PC-9 (cell line): ENCODE data around the gene MLH1.

Source experiments
- CTCF ChIP-seq: fragments of 200-600 bp; sonication (generic); conservative IDR thresholded peaks from 2 replicates; pipeline ENCODE4 v1.6.1; 2017; ENCODE audit warnings: mixed run types, antibody characterized with exemption, mild to moderate bottlenecking, moderate library complexity
- EZH2 ChIP-seq: fragments of 200-600 bp; sonication (generic); IDR thresholded peaks from 2 replicates; pipeline ENCODE4 v1.8.0; 2017; ENCODE audit warnings: antibody characterized with exemption, low read depth

GRCh38 chr3:36972163-36972562, 21.2 kb upstream of the MLH1 start:
- TF ChIP-seq CTCF (no peak), EZH2 (no peak)
